GM18505 (cell line): Measurements from ENCODE around the gene KIF5A.

Experiments used
- ATAC-seq: cut with Tn5 transposase; IDR thresholded peaks from one replicate; pipeline ENCODE4 v1.9.1; 2021; ENCODE audit not compliant: unreplicated experiment
- POLR2A ChIP-seq: IDR thresholded peaks from 4 replicates; pipeline ENCODE4 v1.6.1; 2011; ENCODE audit warnings: borderline replicate concordance; ENCODE audit not compliant: insufficient read depth, insufficient read length; ENCODE audit errors: extremely low read depth

The KIF5A gene

DNA sequence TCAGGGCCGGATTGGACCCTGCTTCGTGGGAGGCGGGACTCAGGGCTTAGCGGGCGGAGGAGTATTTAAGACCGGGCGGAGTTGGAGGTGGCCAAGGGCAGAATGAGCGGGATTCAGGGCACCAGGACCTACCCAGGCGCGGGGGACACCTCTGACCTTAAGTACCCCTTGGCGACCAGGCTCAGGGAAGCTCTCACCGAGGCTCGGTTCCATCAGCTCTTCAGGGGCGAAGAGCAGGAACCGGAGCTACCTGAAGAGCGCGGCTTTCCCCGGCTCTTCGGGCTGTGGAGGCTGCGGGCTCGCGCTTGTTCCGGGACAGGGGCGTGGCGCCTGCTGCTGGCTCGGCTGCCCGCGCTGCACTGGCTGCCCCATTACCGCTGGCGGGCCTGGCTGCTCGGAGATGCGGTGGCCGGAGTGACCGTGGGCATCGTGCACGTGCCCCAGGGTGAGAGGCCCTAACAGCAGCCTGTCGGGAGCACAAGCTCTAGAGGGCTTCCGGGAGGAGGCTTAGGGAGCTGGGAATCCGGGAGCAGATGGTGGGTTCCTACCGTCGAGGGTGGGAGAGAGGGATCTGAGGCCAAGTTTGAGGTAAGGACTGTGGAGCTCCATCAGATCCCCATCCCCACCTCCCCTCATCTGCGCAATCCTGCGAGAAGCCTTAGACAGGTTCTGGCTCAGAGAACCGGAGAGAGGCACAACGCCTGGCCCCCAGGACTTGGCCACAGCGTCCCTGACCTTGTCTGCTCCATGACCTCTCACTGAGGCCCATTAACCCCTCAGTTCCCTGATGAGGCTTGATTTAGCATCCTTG lies 69.8 kb downstream of the KIF5A start:
- no peak for TF ChIP-seq POLR2A
- ATAC-seq = no peak

DNA sequence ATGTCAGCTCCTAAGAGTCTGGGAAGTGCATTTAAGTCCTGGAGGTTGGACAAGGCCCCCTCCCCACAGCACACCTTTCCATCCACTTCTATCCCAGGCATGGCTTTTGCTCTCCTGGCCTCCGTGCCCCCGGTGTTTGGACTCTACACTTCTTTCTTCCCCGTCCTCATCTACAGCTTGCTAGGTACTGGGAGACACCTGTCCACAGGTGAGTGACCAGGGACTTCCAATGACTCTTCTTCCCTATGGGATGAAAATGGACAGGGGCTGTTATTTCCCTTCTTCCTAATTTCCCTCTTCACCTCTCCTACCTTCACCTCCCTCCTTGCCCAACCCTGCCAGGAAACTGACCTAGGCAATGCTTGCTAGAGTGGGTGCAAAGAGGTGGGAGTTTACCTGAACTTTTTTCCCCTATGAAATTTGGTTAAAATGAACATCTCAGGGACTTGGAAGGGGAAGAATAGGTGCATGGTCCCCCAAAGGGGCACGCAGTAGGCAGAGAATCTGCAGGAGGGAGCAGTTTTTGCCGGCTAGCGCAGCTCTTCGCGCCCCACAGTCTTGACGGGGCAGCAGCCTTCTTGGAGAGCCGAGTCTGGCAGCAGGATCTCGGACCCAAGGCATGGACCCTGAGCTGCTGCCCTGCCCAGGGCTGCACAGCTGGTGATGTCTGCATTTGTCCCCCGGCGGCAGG lies 70.5 kb downstream of the KIF5A start:
- no peak for TF ChIP-seq POLR2A
- no peak for ATAC-seq

DNA sequence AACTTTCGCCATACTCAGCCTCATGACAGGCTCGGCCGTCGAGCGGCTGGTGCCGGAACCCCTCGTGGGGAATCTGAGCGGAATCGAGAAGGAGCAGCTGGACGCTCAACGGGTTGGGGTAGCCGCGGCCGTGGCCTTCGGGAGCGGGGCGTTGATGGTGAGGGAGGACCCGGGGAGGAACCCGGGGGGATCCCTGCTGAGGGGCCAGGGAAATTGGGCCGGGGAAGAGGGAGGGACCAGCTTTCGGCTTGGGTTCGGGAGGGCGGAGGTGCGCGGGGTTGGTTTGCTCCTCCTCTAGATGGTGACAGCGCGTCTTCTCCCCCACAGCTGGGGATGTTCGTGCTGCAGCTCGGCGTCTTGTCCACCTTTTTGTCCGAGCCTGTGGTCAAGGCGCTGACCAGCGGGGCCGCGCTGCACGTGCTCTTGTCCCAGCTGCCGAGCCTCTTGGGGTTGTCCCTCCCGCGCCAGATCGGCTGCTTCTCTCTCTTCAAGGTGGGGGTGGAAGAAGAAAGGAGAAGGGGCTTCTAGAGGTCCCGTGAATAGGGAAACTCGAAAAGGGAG lies 71.2 kb downstream of the KIF5A start:
- ATAC-seq = no peak
- TF ChIP-seq POLR2A = no peak

DNA sequence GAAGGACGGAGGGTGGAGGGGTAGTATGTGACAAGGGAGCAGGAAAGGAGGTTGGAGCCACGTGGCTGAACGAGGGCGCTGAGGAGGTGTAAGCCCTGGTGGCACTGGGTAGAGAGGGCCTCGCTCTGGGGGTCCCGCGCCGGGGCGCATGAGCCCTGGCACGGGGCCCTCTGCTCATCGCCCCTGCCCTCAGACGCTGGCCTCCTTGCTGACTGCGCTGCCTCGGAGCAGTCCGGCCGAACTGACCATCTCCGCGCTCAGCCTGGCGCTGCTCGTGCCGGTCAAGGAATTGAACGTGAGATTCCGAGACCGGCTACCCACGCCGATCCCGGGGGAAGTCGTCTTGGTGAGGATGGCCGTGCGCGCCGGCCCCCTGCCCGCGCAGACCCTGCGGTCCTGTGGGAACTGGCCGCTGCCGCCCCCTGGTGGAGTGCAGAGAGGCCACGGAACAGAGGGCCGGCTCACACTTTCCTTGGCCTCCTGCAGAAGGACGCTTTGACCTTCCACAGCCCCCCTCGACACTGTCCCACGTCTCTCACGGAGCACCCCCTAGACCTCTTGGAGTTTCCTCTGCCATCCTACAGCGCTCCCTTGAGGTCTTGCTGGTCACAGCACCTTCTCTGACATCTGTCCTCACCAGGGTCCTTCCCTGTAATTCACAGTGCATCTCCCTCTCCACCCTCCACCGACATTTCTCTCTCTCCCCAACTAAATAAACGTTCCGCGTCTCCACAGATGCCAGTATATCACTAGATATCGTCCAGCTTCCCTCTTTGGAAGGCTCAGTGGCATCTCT lies 71.9 kb downstream of the KIF5A start:
- no peak for TF ChIP-seq POLR2A
- no peak for ATAC-seq

DNA sequence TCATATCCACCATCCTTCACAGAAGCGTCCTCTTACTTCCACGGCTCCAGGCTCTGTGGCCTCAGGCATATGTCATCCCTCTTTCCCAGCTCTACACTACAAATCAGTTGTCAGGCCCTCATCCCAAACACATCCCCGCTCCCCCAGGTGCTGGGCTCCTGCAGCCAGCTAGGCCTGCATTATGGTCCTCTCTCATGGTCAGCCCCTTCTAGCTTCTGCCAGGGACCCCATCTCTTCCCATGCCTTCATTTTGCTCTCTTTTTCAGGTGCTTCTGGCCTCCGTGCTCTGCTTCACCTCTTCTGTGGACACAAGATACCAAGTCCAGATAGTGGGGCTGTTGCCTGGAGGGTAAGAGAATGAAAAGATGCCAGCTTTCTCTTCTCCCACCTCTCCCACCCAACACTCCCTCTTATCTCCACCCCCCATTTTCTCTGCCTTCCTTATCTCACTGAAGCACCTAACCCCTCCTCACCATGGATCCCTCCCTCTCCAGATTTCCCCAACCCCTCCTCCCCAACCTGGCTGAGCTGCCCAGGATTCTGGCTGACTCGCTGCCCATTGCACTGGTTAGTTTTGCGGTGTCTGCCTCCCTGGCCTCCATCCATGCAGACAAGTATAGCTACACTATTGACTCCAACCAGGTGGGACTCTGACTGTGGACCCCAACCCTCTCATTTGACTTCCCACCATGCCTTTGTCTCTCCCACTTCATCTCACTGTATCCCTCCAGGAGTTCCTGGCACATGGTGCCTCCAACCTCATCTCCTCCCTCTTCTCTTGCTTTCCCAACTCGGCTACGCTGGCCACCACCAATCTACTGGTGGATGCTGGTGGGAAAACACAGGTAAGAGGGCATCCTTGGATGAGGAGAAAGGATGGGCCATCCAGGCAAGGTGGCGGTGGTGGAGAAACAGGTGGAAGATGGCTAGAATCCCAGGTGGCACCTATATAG lies 72.7 kb downstream of the KIF5A start:
- no peak for ATAC-seq
- TF ChIP-seq POLR2A = no peak

DNA sequence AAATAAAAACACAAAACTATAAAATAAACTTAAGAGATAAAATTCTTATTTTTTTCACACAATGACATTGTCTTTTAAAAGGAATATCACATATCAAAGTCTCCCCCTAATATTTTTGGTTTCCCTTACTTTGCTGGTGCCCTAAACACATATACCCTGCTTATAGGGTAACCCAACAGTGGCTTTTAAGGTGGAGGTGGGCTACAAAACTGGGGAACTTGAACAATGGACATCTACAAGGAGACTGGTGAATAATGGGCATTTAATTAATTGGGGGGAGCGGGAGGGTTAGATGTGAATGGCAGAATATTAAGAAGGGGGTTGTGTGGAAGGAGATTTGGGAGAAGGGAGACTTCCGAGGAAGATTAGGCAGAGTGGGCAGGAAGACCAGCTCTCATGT lies 73.5 kb downstream of the KIF5A start:
- TF ChIP-seq POLR2A = no peak
- ATAC-seq = no peak

DNA sequence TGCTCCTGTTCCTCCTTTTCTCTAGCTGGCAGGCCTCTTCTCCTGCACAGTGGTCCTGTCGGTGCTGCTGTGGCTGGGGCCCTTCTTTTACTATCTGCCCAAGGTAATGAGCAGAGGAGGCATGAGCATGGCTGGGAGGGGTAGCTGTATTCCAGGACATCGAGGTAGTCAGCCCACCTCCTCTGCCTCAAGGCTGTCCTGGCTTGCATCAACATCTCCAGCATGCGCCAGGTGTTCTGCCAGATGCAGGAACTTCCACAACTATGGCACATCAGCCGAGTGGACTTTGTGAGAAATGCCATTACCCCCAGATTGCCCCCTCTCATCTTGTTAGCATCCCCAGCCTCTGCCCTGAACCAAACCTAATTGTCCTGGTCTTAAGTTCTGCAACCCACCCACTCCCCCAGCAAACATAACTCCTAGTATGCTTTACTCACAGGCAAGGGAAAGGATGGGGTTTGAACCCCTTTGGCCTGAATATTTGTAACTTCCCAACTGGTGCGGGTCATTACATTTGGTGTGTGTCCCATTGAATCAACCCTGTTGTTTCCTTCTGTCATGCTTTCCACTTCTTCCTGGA lies 74.1 kb downstream of the KIF5A start:
- ATAC-seq = no peak
- TF ChIP-seq POLR2A = no peak

DNA sequence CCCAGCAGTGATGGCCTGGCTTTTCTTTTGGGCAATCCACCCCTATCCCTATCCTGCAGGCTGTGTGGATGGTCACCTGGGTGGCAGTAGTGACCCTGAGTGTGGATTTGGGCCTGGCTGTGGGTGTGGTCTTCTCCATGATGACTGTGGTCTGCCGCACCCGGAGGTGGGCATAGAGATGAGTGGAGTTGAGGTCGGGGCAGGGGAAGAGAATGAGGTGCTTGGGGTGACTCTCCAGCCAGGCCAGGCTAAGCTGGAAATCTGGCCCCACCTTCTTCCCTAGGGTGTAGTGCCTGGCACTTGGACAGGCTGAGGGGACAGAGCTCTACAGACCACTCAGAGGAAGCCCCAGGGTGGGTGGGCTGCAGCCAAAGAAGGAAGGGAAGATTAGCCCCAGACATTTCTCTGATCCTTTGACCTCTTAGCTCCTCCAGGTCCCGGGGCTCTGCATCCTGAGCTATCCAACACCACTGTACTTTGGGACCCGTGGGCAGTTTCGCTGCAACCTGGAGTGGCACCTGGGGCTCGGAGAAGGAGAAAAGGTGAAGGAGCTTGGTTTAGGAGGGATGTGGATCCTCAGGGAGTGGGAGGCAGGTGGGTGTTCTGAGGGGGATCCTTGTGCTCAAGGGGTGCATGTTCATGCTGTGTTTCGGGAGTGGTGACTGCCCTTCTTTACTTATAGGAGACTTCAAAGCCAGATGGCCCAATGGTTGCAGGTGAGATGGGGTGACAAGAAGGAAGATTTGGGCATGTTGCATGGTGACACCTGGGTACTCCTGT lies 74.8 kb downstream of the KIF5A start:
- ATAC-seq = no peak
- TF ChIP-seq POLR2A = no peak

DNA sequence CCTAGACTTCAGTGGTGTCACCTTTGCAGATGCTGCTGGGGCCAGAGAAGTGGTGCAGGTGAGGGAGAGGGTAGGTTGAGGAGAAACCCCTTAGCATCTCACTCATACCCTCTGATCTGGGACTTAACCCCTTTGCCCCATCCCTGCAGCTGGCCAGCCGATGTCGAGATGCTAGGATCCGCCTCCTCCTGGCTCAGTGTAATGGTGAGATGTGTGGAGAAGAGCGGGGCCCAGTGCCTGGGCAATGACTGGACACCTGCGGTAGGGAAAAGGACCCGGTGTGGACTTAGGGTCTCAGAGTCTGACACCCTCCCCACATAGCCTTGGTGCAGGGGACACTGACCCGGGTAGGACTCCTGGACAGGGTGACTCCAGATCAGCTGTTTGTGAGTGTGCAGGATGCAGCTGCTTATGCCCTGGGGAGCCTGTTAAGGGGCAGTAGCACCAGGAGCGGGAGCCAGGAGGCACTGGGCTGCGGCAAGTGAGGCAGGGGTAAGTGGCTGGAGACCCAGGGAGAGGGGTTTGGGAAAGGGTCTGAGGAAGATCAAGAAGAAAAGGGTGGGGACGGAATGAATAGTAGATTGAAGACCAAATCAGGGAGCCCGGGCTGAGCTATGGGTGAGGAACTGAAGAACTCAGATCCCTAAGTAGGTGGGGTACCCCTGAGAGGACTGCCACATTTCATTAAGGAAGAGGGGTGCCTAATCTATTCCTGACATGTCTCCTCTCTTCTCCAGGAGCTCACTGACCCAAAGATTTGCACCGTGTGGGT lies 75.6 kb downstream of the KIF5A start:
- TF ChIP-seq POLR2A = no peak
- no peak for ATAC-seq

DNA sequence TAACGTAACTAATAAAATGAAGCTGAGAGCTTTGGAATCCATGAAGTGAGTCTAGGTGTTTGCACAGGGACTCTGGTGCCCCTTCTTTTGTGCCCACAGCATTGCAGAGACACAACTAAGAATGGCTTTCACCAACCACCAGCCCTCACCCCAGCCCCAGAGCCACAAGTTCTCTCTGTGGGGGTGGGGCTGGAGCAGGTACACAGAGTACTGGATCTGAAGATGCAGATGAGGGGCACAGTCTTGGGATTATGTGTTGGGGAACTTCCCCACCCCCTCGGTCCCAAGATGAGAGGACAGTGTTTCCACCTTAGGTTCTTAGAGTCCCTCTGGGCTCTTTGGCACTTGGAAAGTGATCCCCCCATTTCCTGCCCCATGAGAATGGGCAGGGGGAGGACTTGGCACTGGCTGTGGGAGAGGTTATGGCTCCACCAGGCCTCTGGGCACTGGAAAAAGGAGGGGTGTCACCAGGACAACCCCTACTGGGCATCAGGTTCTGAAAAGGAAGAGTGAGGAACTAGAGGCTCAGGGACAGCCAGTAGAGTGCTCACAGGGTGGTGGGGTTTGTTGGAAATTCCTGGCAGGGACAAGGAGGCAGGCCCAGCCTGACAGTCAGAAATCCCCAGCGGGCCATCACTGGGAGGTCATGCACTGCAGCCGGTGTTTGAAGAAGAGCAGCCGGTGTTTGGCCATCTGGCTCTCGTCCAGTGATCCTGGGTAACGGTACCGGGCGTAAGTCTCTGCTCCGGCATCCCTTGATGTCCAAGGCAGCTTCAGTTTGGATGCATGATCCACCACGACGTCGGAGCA lies 76.5 kb downstream of the KIF5A start:
- no peak for TF ChIP-seq POLR2A
- ATAC-seq = no peak

DNA sequence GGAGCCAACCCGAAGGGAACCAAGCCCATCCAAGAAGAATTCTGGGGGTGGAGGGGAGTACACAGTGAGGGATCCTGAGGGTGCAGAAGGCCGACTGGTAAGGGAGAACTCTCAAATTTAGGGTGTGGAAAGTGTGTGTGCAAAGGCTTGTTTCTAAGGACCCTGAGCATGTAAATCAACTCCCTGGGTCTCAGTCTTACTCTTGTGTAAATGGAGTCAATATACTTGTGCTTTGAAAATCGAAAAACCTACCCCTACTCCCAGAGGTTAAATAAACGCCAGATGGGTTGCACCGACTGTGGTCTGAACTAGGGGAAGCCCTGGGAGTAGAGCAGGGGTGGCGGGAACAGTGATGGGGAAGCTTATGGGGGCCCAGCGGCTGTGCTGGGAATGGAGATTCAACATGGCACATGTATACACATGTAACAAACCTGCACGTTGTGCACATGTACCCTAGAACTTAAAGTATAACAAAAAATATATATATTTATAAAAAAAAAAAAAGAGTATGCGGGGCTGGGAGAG lies 77.1 kb downstream of the KIF5A start:
- no peak for ATAC-seq
- TF ChIP-seq POLR2A = no peak
